NCI-H2029 treated with DMSO at 0.1 percent for 48 hours (cell line): ENCODE data around the gene EHMT1.
"Not testable (repeated sequence)": the region's sequence is repeated elsewhere in the genome, so short reads cannot be mapped to it uniquely, and the experiment has no call there.

ENCODE experiments used
- DNase-seq: peaks from one replicate; lab custom pipeline; 2025; lab: John Stamatoyannopoulos, UW

Gene EHMT1

DNA sequence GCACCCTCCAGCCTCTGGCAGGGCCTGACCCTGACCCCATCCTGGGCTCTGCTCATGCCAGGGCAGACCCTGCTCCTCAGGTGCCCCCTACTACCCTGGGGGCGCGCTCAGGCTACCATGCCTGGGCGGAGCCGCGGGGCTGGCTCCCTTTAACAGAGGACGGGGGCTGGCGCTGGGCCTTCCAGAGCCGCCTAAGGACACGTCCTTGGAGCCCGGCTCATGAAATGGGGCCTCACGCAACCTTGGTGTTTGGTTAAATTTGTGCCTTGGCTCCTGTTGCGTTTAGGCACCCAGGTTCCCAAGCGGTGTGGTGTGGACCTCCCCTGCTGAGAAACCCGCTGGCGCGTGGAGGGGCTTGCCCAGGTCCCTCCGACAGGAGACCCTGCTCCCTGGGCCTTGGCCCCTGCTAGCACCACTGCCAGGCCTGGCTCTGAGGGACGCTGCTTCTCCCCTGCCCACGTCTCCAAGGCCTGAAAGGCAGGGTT lies 3.4 kb upstream of the EHMT1 start:
- DNase-seq, result no peak

DNA sequence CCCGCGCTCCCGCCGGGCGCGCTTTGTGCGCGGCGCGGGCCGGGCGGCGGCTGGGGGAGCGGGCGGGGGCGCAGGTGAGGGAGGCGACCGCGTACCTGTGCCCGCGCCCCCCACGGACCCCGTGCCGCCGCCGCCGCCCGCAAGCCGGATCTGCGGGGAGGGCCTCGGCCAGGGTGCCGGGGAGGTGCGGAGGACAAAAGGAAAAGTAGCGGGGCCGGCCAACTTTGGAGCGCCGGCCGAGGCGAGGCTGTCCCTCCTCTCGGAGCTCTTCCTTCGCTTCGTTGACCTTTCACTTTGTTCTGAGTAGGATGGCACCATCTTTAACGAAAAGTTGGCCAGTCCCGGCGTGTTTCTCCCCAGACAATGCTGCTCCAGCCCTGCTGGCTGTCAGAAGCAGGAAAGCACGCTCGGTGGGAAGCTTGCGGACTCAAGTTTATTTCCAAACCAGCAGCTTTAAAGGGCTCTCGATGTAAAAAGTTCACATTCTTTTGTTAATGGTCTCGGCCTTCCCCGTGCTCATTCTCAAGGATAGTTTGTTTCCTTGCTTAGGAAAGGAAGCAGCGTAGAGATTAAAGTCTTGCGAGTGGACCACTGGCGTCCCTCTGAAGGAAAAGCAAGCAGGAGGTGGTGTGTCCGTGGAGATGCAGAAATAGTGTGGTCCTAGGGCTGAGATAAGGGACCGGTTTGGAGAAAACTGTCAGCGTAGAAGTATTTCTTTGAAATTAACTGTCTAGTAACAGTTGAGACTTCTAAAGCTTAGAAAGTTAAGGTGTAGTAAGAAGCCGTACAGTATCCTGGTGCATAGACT lies 639 bp downstream of the EHMT1 start:
- no peak for DNase-seq

DNA sequence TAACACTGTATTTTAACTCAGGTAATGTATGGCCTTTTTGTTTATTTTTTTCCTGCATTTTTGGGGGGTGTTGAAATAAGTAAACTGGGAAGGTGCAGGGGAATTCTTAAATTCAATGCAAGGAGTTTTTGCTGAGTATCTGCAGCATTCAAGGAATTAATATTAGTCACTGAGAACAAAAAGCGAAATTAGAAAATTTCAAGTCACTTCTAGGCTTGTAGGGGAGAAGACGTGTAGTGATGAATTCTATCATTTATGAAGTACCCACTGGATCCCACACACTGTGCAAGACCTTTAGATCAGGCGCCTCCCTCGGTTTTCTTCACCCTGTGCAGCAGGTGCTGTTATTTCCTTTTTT lies 1.2 kb downstream of the EHMT1 start:
- DNase-seq, result no peak

DNA sequence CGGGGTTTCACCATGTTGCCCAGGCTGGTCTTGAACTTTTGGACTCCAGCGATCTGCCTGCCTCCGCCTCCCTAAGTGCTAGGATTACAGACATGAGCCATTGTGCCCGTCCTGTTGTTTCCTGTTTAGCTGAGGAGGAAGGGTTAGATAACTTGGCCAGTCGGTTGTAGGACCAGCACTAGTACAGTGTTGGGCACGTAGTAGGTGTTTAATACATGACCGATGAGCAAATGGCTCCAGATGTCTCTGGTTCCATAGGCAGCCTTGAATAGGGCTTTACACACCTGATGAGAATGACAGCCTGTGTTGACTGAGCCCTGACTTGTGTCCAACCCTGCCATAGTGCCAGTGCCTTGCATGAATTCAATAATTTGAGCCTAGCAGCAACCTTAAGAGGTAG lies 1.8 kb downstream of the EHMT1 start:
- no peak for DNase-seq

DNA sequence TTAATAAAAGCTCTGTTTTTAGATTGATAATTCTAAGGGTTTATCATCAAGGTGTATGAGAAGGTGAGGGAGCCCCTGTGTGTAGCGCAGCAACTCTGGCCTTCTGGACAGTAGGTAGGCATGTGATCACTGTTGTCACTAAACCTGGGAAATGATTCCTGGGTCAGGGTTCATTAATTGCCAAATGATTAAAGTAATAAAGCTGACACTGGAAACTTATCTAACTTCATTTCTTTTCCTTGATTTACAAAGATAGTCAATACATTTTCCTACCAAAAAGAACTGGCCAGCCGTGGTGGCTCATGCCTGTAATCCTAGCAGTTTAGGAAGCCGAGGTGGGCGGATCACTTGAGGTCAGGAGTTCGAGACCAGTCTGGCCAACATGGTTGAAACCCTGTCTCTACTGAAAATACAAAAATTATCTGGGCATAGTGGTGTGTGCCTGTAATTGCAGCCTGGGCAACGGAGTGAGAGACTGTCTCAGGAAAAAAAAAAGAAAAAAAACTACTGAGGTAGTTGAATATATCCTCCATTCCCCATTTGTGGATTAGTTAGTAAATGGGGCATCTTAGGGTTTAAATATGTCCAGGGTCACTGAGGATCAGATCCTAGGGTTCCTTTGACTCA lies 2.4 kb downstream of the EHMT1 start:
- no peak for DNase-seq

DNA sequence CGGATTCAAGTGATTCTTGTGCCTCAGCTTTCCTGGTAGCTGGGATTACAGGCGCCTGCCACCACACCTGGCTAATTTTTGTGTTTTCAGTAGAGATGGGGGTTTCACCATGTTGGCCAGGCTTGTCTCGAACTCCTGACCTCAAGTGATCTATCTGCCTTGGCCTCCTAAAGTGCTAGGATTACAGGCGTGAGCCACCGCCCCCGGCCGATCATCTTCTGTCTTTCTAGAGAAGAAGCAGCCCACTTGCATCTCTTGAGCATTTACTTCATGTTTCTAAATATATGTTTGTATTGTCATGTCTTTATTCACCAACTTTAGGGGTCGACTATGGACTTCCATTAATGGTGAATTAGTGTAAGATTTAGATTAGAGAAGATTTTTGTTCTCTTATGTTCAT lies 3.4 kb downstream of the EHMT1 start:
- DNase-seq, result not testable (repeated sequence)

DNA sequence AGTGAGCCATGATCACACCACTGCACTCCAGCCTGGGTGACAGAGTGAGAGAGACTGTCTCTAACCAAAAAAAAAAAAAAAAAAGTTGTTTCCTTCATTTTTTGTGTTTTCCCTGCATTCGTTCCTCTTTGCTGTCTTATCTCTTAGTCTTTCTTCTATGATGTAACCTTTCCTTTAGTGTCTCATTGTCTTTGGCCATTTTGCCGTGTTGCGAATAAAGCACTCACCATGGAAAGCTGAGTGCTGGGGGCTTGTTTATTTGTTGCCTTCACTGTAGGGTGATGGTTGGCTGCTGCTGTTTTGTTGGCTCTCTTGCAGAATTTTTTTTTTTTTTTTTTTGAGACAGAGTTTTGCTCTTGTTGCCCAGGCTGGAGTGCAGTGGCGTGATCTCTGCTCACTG lies 7.7 kb downstream of the EHMT1 start:
- DNase-seq, result no peak

DNA sequence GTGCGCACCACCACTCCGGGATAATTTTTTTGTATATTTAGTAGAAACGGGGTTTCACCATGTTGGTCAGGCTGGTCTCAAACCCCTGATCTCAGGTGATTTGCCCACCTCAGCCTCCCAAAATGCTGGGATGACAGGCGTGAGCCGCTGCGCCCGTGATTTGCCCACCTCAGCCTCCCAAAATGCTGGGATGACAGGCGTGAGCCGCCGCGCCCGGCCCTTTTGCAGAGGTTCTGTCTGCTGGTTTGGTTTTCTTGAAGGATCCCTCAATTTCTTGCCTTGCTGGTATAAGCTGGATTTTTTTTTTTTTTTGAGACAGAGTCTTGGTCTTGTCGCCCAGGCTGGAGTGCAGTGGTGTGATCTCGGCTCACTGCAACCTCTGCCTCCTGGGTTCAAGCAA lies 8.6 kb downstream of the EHMT1 start:
- DNase-seq, result not testable (repeated sequence)

DNA sequence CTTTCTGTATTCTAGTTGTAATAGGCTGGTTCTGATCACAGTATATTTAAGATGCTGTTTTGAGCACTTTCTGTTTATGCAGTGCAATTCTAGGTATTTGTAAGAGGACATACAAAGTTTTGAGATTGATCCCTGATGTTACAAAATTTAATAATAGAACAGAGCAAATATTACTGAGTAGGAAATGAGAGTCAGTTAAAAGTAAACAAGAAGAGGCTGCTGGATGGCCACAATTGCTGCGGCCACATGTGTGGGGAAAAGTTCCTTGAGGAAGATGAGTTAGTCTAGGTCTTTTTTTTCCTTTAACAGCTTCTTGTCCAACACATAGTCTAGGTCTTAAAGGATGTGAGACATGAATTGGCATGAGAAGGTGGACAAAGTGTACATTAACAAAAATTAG lies 11.3 kb downstream of the EHMT1 start:
- no peak for DNase-seq

DNA sequence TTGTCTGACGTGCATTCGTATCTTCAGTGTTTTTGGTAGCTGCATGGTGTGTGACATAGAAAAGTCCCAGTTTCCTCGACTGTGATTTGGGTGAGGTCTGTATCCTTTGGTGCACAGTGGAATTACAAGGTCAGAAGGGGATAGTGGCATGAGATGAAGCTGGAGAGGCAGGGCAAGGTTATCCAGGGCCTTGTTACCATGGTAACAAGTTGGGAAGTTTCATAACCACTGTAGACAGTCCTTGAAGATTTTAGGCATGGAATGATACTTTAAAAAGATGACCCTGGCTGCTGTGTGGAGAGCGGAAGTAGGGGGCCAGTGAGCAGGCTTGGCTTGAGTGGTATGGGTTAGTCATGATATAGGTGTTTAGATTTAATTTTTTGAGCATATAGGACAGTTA lies 11.9 kb downstream of the EHMT1 start:
- DNase-seq, result no peak

DNA sequence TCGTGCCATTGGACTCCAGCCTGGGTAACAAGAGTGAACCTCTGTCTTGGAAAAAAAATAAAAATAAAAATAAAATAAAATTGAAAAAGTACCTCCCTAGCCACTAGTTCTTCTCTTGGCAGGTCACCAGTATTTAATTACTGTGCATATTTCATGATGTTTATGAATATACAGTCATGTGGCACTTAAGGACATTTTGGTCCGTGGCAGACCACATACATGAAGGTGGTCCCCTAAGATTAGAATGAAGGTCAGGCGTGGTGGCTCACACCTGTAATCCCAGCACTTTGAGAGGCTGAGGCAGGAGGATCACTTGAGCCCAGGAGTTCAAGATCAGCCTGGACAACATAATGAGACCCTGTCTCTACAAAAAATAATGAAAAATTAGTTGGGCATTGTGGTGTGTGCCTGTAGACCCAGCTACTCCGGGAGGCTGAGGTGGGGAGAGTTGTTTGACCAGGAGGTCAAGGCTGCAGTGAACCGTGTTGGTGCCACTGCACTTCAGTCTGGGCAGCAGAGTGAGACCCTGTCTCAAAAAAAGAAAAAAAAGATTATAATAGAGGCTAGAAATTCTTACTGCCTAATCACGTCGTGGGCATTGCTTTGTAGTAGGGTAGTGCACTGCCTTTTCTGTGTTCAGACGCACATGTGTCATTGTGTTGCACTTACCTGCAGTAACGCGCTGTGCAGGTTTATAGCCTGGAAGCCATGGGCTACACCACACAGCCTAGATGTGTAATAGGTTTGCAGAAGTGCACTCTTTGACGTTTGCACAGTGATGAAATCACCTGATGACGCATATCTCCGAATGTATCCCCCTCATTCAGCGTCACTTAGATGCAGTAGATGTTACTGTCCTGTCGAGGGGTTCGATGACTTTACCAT lies 12.8 kb downstream of the EHMT1 start:
- DNase-seq, result no peak

DNA sequence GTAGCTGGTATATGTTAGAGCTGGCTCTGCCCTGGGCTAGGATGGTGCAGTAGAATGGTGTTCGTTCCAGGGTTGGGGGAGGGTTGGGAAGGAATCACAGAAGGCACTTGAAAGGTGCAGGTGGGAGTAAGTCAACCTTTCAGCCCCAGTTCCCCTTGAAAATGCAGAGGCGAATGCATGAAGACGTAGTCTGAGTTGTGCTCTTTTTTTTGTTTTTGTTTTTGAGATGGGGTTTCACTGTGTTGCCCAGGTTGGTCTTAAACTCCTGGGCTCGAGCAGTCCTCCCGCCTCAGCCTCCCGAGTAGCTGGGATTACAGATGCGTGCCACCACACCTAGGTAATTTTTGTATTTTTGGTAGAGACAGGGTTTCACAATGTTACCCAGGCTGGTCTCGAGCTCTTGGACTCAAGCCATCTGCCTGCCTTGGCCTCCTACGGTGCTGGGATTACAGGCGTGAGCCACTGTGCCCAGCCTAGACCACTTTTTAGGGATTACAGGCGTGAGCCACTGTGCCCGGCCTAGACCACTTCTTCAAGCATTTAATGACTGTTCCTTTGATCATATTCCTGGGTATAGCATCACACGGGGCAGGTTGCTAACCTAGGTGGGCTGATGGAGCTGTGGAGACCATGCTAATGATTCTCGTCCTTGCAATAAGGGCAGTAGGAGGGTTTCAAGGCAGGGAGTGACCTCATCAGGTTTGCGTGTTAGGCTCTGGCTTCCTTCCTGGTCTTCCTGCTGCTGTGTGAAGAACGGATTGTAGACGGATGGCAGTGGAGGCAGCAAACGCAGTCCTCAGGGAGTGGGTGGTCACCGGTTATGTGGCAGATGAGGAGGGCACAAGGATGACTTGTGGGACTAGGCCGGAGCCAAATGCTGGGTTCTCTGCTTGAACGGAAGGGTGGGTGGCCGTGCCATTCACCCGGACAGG lies 13.7 kb downstream of the EHMT1 start:
- DNase-seq, result no peak

DNA sequence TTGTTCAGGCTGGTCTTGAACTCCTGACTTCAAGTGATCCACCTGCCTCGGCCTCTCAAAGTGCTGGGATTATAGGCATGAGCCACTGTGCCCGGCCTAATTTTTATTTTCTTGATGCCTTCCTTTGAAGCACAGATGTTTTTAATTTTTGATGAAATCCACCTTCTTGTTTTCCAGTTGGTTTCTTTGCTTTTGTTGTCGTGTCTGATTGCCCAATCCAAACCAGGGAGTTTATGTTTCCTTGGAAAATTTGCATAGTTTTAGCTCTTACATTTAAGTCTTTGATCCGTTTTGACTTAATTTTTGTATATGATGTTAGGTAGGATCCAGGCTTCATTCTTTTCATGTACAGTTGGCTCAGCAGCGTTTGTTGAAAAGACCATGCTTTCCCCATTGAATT lies 15.2 kb downstream of the EHMT1 start:
- DNase-seq, result no peak

DNA sequence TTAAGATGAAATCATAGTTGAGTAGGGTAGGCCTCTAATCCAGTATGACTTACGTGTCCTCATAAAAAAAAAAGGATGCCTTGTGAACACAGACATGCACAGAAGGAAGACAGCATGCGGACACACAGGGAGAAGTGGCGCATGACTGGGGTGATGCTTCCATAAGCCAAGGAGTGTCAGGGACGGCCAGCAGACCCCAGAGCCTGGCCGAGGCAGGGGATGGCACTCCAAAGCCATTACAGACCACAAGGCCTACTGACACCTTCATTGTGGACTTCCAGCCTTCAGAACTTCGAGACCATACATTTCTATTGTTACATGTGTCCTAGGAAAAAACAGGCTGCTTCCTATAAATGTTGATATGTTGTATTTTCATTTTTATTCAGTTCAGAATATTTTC lies 19.9 kb downstream of the EHMT1 start:
- no peak for DNase-seq

DNA sequence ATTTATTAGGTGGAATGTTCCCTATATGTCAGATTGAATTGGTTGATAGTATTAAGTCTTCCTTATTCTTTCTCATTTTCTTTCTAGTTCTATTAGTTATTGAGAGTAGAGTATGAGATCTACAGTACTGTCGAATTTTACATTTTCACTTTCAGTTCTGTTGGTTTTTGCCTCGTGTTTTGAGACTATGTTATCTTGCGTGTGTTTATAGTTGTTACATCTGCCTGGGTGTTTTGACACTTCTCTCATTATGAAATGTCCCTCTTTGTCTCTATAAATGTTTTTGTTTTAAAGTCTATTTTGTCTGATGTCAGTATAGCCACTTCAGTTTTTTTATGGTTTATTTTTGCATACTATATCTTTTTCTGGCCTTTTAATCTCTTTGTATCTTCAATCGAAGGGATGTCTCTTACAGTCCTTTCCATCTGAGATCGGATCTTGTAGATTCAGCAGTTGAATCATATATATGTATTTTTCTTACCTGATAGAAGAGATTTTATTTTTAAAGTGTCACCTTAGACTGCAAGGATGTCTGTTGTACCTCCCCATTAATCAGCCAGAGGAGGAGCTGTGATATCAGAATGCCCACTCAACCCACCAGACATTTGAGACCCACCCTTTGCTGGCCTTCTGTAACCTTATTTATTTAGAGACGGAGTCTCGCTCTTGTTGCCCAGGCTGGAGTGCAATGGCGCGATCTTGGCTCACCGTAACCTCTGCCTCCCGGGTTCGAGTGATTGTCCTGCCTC lies 20.7 kb downstream of the EHMT1 start:
- DNase-seq, result no peak

DNA sequence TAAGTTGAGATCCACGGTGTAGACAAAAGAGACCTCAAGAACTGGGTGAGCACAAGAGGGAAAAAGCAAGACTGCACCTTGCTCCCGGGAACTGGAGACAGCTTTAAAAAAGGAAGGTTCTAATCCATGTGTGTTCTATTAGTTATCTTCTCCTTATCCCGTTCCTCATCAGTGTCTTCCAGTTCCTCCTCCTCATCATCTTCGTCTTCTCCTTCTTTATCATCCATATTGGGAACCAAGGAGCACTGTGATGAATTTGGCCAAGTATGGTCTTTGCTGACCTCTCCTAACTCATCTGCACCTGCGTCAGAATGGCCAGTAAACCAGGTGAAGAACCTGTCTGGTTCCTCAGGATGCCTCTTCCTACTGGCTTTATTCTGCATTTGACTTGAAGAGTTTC lies 22.1 kb downstream of the EHMT1 start:
- DNase-seq, result no peak

DNA sequence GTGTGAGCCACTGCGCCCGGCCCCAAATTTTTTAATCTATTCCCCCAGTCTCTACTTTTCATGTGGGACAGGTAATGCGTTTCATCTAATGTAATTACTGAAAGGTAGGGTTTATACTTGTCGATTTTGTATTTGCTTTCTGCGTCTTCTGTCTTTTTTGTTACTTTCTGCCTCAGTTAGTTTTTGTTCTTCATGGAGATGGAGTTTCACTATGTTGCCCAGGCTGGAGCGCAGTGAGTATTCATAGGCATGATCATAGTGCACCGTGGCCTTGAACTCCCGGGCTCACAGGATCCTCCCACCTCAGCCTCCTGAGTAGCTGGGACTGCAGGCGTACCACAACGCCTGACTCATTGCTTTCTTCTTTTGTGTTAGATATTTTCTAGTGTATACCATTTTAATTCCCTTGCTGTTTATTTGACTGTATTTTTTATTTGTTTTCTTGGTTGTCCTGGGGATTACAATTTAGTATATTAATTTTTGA lies 23.4 kb downstream of the EHMT1 start:
- DNase-seq, result no peak

DNA sequence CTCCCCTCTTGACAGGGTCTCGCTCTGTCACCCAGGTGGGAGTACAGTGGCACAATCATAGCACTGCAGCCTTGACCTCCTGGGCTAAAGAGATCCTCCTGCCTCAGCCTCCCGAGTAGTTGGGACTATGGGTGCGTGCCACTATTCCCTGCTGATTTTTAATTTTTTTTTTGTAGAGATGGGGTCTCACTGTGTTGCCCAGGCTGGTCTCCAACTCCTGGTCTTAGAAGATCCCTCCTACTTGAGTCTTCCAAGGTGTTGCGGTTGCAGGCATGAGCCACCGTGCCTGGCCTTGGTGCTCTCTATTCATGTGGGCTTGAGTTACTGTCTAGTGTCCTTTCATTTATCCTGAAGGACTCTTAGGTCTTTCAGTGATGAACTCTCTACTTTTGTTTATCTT lies 24.1 kb downstream of the EHMT1 start:
- DNase-seq, result no peak

DNA sequence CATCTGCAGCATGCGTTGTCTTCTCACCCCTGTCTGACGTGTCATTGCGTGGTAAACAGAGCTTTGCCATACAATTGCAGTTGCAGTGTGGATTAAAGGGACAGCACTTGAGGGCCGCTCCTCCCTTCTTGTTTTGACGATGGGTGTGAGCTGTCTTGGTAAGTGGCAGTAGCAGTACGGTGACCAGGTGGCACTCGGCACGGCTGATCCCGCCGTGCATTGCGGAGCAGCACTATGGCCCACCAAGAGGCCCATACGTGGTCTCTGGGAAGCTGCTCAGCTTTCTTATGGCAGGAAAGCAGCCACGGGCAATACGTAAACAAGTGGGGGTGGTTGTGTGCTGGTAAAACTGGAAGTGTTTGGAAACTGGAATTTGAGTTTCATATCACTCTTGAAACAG lies 25.1 kb downstream of the EHMT1 start:
- no peak for DNase-seq

DNA sequence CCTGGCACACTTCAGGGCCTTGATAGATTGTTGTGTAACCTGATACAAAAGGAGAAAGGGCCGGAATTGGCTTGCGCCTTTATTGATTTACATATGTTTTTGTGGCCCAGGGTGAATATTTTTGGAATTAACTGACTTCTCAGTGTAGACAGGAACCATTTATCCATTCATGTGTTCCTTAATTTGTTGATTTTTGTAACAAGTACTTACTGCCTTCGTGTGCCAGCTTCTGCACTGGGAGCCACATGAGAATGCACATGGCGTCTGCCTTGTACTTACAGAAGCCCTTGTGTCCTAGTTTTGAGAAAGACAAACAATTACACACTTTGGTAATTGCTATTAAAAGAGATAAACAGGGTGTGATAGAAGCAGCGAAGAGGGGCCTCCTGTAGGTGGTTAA lies 26.4 kb downstream of the EHMT1 start:
- peak; percentile 92 for DNase-seq

DNA sequence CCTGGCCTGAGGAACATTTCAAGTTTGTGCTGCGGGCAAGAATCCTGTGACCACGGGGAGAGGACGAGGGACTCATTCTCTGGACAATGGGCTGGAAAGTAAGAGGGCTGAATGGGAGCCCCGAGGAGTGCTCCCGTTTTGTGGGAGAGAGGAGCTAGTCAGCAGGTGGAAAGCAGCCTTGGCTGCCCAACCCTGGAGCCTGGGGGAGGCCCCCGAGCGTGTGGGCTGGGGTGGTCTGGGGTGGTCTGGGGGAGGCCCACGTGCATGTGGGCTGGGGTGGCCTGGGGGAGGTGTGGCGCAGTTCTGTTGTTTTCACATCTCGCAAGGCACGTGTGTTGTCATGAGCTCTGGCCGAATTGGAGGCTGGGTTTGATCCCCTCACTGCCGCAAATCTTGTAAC lies 27.5 kb downstream of the EHMT1 start:
- no peak for DNase-seq
